ENCODE data around the gene PRPF19. TPM values are rescaled to one million over a fixed set of nuclear protein-coding genes. Genes with fewer than 3 reads are reported as not detected.

The PRPF19 gene
- total RNA-seq, result 10 to 100 TPM; 35.7 to 63.0 (median 57.1) TPM

DNA sequence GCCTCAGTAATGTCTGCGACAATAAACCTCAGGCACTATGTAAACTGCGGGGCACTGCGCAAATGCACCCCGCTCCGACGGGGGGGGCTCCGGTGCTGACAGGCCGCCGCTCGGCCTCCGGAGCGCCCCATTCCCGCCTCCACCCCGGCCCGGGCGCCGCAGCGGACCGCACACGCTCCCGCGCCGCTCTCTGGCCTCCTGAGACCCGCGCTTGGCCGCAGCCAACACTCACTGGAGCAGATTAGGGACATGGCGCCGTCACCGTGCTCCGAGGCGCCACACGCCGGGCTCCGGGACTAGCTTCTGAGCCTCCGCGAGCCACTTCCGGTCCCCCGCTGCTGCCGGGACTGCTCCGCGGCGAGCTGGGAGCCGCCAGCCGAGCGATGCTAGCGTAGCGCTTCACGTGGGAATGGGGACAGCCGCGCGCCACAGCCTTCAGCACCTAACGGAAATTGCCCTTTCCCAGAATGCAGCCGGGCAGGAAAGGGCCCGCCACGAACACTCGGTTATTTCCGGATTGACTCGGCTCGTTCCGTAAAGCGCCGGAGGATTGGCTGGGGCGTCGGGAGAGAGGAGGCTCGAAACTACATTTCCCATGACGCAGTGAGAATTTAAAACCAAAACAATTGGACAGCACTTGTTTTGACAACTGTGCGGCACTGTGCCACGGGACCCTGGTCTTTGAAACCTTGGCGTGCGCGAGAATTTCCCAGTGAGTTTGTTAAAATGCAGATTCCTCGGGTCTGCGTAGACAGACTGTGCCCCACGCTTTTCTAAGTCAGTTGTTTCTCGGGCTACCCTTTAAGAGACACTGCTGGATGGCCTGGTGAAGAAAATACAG lies at the start of gene PRPF19:
Gene PRPF19 (minus strand): TSS at position 454 of the 841 bp plus-strand sequence. CDS start 203 bp downstream, at position 251.
- Histone ChIP-seq H3K4me3 (peak within 1 kb of the TSS; percentile 72 to 97 (median 93)), H3K27ac (replicated peaks in 1 of 4) (peak within 1 kb of the TSS; percentile 91 to 98 (median 94)), H3K4me1 (peaks cover 31 to 33% (median 32%) of the 10 kb centered on the region in 4 donors), H3K27me3 (no peaks in the 10 kb centered on the region), H3K36me3 (peaks cover 11 to 23% (median 22%) of the 10 kb centered on the region in 4 donors), H3K9me3 (no peaks in the 10 kb centered on the region)
- intact Hi-C loops (cut with DNase I), result loop anchor here (10.0 kb wide), 1 partner anchor 248 kb away; no protein-coding TSS in a partner anchor
- TF ChIP-seq POLR2A (IDR thresholded peaks at IDR 0.05; ENCODE audit: low read depth) (peak; percentile 54), EP300 (IDR thresholded peaks at IDR 0.05) (no peak), POLR2AphosphoS5 (IDR thresholded peaks at IDR 0.05) (peak; percentile 91 to 97), CTCF (IDR thresholded peaks at IDR 0.05) (no peak)
- peak; percentile 99 for DNase-seq (ENCODE audit: extremely low spot score)
- 0% methylated on average over 26 of the region's 75 CpGs for WGBS

GRCh38 chr11:60955571-60955970 lies 49.2 kb upstream of the PRPF19 start:
- Histone ChIP-seq H3K4me3 (no peak overlapping the region), H3K27ac (replicated peaks in 1 of 4) (no peak overlapping the region), H3K36me3 (no peaks in the 10 kb centered on the region), H3K4me1 (peaks cover 5 to 35% (median 22%) of the 10 kb centered on the region in 4 donors), H3K9me3 (no peaks in the 10 kb centered on the region), H3K27me3 (no peaks in the 10 kb centered on the region)
- intact Hi-C loops (cut with DNase I), result no loop called here
- no peak for DNase-seq (ENCODE audit: extremely low spot score)
- TF ChIP-seq POLR2A (IDR thresholded peaks at IDR 0.05; ENCODE audit: low read depth) (no peak), EP300 (IDR thresholded peaks at IDR 0.05) (no peak), CTCF (IDR thresholded peaks at IDR 0.05) (no peak), POLR2AphosphoS5 (IDR thresholded peaks at IDR 0.05) (no peak)
- WGBS, result 49% methylated on average over 5 of the region's 5 CpGs

GRCh38 chr11:60954421-60954820 lies 48.0 kb upstream of the PRPF19 start:
- Histone ChIP-seq H3K27me3 (no peaks in the 10 kb centered on the region), H3K4me1 (peaks cover 5 to 45% (median 32%) of the 10 kb centered on the region in 4 donors), H3K36me3 (no peaks in the 10 kb centered on the region), H3K9me3 (no peaks in the 10 kb centered on the region), H3K4me3 (no peak overlapping the region), H3K27ac (replicated peaks in 1 of 4) (no peak overlapping the region)
- intact Hi-C loops (cut with DNase I), result no loop called here
- WGBS, result 78% methylated on average over 5 of the region's 5 CpGs
- TF ChIP-seq CTCF (IDR thresholded peaks at IDR 0.05) (no peak), POLR2AphosphoS5 (IDR thresholded peaks at IDR 0.05) (no peak), EP300 (IDR thresholded peaks at IDR 0.05) (no peak), POLR2A (IDR thresholded peaks at IDR 0.05; ENCODE audit: low read depth) (no peak)
- DNase-seq (ENCODE audit: extremely low spot score), result no peak

- H3K36me3 ChIP-seq, result no peaks in the 10 kb centered on the region
- WGBS, result 79% methylated on average over 6 of the region's 6 CpGs
Observed at GRCh38 chr11:60953781-60954180, 47.4 kb upstream of the PRPF19 start.

More at GRCh38 chr11:60953781-60954180, 47.4 kb upstream of the PRPF19 start:
- DNase-seq (ENCODE audit: extremely low spot score), result no peak
- intact Hi-C loops (cut with DNase I), result no loop called here
- peaks cover 8 to 48% (median 35%) of the 10 kb centered on the region in 4 donors for H3K4me1 ChIP-seq
- H3K27ac ChIP-seq (replicated peaks in 1 of 4), result peak overlapping the region; percentile 15 to 85 (median 56)
- H3K4me3 ChIP-seq, result no peak overlapping the region
- peak in 1 of 2 donors; percentile 7 for TF ChIP-seq POLR2AphosphoS5 (IDR thresholded peaks at IDR 0.05)
- no peak for TF ChIP-seq POLR2A (IDR thresholded peaks at IDR 0.05; ENCODE audit: low read depth)
- TF ChIP-seq CTCF (IDR thresholded peaks at IDR 0.05), result no peak
- TF ChIP-seq EP300 (IDR thresholded peaks at IDR 0.05), result no peak
- no peaks in the 10 kb centered on the region for H3K9me3 ChIP-seq
- no peaks in the 10 kb centered on the region for H3K27me3 ChIP-seq

Data from esophagus muscularis mucosa (tissue), 4 donors.